Measurements from ENCODE around the gene MYL5.

- TF ChIP-seq CTCF (conservative IDR thresholded peaks at IDR 0.05; ENCODE audit: low read depth, low read length): no peak
- TF ChIP-seq EZH2 (IDR thresholded peaks at IDR 0.05; ENCODE audit: borderline replicate concordance, low read depth, low read length, poor library complexity, severe bottlenecking): no peak
These were observed 12.2 kb upstream of the MYL5 start for GRCh38 chr4:661881-662761.

Measured in A673 (cell line).